Ishikawa (cell line): Measurements from ENCODE around the gene PAPOLB.

Experiments
- CEBPB ChIP-seq: IDR thresholded peaks from 2 replicates; pipeline ENCODE4 v1.6.1; 2012
- CREB1 ChIP-seq: IDR thresholded peaks from 2 replicates; pipeline ENCODE4 v1.6.1; 2012; ENCODE audit warnings: low read depth
- EGR1 ChIP-seq: IDR thresholded peaks from 2 replicates; pipeline ENCODE4 v1.6.1; 2012
- EP300 ChIP-seq: IDR thresholded peaks from 2 replicates; pipeline ENCODE4 v1.6.1; 2012; ENCODE audit warnings: borderline replicate concordance
- FOXM1 ChIP-seq: IDR thresholded peaks from 2 replicates; pipeline ENCODE4 v1.6.1; 2012; ENCODE audit warnings: low read depth, borderline replicate concordance
- NFIC ChIP-seq: IDR thresholded peaks from 2 replicates; pipeline ENCODE4 v1.6.1; 2012
- RAD21 ChIP-seq: IDR thresholded peaks from 2 replicates; pipeline ENCODE4 v1.6.1; 2012; ENCODE audit warnings: low read depth
- TAF1 ChIP-seq: IDR thresholded peaks from 2 replicates; pipeline ENCODE4 v1.6.1; 2012; ENCODE audit warnings: low read depth, mild to moderate bottlenecking
- TCF12 ChIP-seq: IDR thresholded peaks from 2 replicates; pipeline ENCODE4 v1.6.1; 2012; ENCODE audit warnings: low read depth
- TEAD4 ChIP-seq: IDR thresholded peaks from 2 replicates; pipeline ENCODE4 v1.6.1; 2012
- YY1 ChIP-seq: IDR thresholded peaks from 2 replicates; pipeline ENCODE4 v1.6.1; 2012; ENCODE audit warnings: low read depth
- ZBTB7A ChIP-seq: IDR thresholded peaks from 2 replicates; pipeline ENCODE4 v1.6.1; 2012; ENCODE audit warnings: low read depth
- TF ChIP-seq, protein P1 (sequence below): IDR thresholded peaks from 2 replicates; pipeline ENCODE4 v1.6.1; 2012; ENCODE audit warnings: low read depth, mild to moderate bottlenecking
- TF ChIP-seq, protein P2 (sequence below): IDR thresholded peaks from 2 replicates; pipeline ENCODE4 v1.6.1; 2012
- TF ChIP-seq, protein P3 (sequence below): IDR thresholded peaks from 2 replicates; pipeline ENCODE4 v1.6.1; 2012

Gene PAPOLB

DNA sequence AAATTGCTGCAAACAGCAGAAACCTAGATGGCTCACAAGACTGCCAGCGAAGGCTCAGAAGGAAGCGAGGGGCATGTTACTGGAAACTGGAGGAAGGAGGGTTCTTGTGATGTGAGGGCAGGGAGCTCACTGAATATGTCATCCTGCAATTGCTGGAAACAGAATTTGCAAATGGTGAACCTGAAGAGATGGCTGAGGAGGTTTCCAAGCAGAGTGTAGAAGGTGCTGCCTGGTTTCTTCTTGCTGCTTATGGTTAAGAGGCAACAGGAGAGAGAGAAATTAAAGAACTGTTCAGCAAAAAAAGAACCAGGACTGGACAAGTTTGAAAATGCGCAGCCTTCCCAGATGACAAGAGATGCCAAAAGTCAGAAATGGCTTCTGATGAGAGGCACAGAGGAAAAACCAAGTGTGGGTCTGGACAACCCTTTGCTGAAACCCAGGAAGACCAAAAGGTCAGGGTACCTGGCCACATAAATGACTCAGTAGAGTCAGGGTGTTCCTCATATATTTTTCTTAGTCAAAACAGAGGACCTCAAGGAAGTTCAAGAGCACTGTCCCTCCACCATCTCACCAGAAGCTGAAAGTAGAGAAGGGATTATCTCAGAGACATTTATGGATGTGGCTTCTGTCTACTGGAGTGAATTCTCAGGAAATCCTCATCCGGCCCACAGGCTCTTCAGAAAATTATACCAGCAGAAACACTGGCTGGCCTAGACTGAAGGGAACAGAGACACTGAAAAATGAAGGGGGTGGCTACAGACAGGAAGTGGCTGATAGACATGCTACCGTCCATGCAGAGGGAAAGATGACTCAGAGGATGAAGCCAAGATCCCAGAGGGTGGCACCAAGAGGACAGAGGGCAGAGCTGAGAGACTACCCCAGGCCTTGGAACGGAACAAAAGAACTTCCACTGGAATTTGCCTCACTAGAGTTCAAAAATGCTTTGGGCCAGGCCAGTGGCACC is 10.1 kb downstream of the PAPOLB start:
- TF ChIP-seq NFIC = no peak
- TF ChIP-seq CEBPB = no peak
- TF ChIP-seq, protein P1, sequence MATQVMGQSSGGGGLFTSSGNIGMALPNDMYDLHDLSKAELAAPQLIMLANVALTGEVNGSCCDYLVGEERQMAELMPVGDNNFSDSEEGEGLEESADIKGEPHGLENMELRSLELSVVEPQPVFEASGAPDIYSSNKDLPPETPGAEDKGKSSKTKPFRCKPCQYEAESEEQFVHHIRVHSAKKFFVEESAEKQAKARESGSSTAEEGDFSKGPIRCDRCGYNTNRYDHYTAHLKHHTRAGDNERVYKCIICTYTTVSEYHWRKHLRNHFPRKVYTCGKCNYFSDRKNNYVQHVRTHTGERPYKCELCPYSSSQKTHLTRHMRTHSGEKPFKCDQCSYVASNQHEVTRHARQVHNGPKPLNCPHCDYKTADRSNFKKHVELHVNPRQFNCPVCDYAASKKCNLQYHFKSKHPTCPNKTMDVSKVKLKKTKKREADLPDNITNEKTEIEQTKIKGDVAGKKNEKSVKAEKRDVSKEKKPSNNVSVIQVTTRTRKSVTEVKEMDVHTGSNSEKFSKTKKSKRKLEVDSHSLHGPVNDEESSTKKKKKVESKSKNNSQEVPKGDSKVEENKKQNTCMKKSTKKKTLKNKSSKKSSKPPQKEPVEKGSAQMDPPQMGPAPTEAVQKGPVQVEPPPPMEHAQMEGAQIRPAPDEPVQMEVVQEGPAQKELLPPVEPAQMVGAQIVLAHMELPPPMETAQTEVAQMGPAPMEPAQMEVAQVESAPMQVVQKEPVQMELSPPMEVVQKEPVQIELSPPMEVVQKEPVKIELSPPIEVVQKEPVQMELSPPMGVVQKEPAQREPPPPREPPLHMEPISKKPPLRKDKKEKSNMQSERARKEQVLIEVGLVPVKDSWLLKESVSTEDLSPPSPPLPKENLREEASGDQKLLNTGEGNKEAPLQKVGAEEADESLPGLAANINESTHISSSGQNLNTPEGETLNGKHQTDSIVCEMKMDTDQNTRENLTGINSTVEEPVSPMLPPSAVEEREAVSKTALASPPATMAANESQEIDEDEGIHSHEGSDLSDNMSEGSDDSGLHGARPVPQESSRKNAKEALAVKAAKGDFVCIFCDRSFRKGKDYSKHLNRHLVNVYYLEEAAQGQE = no peak
- no peak for TF ChIP-seq EGR1
- no peak for TF ChIP-seq TEAD4
- TF ChIP-seq CREB1 = no peak
- no peak for TF ChIP-seq ZBTB7A
- TF ChIP-seq YY1 = no peak
- TF ChIP-seq, protein P2, sequence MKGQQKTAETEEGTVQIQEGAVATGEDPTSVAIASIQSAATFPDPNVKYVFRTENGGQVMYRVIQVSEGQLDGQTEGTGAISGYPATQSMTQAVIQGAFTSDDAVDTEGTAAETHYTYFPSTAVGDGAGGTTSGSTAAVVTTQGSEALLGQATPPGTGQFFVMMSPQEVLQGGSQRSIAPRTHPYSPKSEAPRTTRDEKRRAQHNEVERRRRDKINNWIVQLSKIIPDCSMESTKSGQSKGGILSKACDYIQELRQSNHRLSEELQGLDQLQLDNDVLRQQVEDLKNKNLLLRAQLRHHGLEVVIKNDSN = no peak
- TF ChIP-seq TCF12 = no peak
- no peak for TF ChIP-seq EP300
- TF ChIP-seq, protein P3, sequence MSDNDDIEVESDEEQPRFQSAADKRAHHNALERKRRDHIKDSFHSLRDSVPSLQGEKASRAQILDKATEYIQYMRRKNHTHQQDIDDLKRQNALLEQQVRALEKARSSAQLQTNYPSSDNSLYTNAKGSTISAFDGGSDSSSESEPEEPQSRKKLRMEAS = no peak
- no peak for TF ChIP-seq TAF1
- no peak for TF ChIP-seq FOXM1
- TF ChIP-seq RAD21 = no peak

DNA sequence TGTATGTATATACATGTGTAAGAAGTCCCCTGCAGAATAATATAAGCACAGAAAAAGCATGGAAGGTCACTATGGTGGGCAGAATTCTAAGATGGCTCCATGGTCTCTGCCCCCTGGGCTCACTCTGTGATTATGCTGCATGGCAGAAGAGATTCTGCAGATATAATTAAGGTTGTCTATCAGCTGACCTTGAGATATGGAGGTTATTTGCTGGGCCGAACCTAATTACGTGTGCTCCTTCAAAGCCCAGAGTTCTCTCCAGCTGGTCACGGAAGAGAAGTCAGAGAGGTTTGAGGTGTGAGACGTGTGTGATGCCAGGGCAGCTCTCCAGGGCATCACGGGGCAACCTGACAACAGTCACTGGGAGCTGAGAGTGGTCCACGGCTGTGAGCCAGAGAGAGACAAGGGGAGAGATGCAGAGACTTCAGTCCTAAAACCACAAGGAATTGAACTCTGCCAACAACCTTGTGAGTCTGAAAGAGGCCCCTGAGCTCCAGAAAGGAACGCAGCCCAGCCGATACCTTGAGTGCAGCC is 11.5 kb downstream of the PAPOLB start:
- no peak for TF ChIP-seq TEAD4
- TF ChIP-seq NFIC = no peak
- TF ChIP-seq RAD21 = no peak
- TF ChIP-seq, protein P2 = no peak
- TF ChIP-seq TAF1 = no peak
- TF ChIP-seq CEBPB = no peak

DNA sequence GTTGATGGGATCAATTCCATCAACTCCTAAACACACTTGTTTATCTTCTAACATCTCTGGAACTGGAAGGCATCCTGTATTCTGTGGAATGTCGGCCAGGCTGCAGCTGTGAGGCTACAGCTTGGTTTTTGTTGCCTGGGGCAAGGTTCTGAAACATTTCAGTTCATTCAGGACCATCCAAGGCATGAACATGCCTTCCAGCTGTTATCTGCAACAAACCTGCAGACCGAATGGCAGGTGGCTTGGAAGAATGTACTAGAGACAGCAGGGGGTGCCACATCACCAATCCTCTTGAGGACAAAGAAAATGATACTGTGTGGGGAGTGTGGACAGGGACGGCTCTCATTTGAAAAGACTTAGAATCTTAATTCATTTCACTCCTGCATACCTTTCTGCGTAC is 12.4 kb downstream of the PAPOLB start:
- TF ChIP-seq RAD21 (peak; percentile 34; the same call in 1 of the 2 replicates), TEAD4 (no peak)

DNA sequence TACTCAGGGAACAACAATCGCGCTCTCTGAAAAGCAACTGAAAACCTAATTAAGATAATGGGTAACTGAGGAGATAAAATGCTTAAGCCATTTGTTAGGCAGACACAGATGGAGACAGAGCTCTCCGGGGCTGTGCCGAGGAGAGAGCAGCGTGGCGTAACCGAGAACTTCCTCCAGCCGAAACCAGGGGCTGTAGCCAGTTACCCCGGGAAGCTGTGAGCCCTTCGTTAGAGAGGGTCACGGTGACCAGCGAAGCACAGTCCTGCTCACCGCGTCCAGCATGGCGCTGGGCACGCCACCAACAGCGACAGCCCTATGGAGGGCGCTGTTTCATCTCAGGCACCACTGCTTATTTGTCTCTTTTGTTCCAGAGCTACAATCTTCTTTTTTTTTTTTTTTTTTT is 16.1 kb downstream of the PAPOLB start:
- no peak for TF ChIP-seq TEAD4
- TF ChIP-seq FOXM1 = no peak
- no peak for TF ChIP-seq CEBPB
- peak; percentile 55; the same call in 1 of the 2 replicates for TF ChIP-seq YY1
- TF ChIP-seq, protein P3 = no peak
- no peak for TF ChIP-seq TAF1
- TF ChIP-seq, protein P1 = no peak
- TF ChIP-seq RAD21 = peak; percentile 43

DNA sequence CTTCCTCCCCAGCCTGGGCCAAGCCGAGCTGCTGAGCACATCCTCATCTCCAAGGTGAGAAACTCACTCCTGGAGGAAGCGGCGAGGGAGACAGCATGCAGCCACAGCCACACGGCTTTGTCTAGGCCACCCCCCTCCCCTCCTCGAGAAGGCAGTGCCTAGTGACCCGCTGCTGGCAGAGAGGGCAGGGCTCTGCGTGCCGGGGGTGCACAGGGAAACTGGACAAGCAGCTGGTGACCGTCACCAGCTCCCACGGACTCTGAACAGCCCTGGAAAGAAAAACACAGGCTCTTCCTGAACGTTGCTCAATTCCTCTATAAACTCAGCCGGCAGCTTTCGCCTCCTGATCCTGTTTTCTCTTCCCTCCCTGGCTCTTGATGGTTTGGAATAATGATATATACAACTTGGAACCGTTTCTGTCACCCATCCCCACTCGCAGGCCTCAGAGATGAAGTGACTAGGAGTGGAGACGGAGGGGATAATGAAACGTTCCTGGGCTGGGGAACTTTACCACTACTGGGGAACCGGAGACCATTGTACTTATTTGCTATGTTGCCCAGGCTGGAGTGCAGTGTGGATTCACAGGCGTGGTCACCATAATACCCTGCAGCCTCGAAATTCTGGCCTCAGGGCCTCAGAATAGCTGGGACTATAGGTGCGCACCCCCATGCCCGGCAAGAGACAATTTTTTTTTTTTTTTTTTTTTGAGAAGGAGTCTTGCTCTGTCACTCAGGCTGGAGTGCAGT is 19.3 kb downstream of the PAPOLB start:
- TF ChIP-seq CEBPB (no peak), CREB1 (no peak), EGR1 (no peak)
- TF ChIP-seq, protein P1 = no peak
